ENCODE data around the gene ANO2.

GRCh38 chr12:5682581-5682980 lies 262.5 kb downstream of the ANO2 start:
- TF ChIP-seq GATA3 (IDR thresholded peaks at IDR 0.05; ENCODE audit: low read depth, low read length): no peak
- no peak for TF ChIP-seq GATA2 (IDR thresholded peaks at IDR 0.05; ENCODE audit: low read depth, low read length)
